ENCODE data around the gene CNTNAP2. TPM values are rescaled to one million over a fixed set of nuclear protein-coding genes. Genes with fewer than 3 reads are reported as not detected.

Gene CNTNAP2
- total and polyA plus RNA-seq, 2 of the 13 experiments (the other 11 are each of a cell fraction or from before 2014, with no cell fraction given), result 0.40 to 0.42 TPM

DNA sequence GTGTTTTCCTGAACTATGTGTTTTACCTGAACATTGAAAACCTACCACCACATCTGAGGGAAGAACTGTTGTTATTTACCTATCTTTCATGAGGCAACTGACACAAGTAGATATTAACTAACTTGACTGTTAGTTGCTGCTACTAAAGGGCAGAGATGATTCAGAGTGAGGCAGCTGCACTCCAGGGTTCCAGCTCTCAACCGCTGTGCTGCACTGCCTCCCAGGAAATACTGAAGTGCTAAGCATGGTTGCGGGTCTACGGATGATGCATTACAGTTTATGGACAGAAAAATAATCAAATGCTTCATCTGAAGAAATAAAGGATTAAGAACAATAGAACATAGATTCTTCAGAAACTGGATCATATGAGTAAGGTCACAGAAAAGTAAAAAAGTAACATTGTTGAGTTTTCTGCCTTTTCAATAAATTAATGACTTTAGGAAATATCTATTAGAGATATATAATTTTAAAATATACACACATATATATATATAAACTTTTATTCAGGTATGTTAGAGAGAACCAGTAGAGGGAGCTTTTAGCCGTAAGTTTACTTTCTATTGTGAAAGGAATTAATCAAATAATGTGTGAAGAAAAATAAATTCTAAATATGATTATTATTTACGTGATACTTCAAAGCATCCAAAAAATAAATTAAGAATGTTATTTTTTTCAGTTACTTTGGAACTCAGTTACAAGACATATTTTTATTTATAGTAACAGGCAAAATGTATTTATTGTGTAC is 620.0 kb downstream of the CNTNAP2 start:
- DNase-seq (ENCODE audit: low spot score) (no peak), ATAC-seq (no peak), FAIRE-seq (no peak)
- 20% methylated on average over 5 of the region's 5 CpGs for WGBS (ENCODE audit: low lambda C conversion rate)
- Histone ChIP-seq H4K20me1 (ENCODE audit: insufficient read depth, low read length) (no peaks in the 10 kb centered on the region), H3K27ac (ENCODE audit: extremely low read length, insufficient read depth, low read length) (no peak overlapping the region), H3K36me3 (replicated peaks in 1 of 2; ENCODE audit: control insufficient read depth in 1 of 2, insufficient read depth in 2 of 2, low read length in 2 of 2) (no peaks in the 10 kb centered on the region), H3K79me2 (ENCODE audit: insufficient read depth, low read length) (no peaks in the 10 kb centered on the region), H2AFZ (ENCODE audit: low read length) (no peak overlapping the region), H3K9me3 (ENCODE audit: low read length) (peaks cover 75% of the 10 kb centered on the region), H3K4me1 (ENCODE audit: insufficient read depth, low read length) (no peaks in the 10 kb centered on the region), H3K4me3 (replicated peaks in 1 of 3; ENCODE audit: insufficient read depth in 1 of 3, low read depth in 2 of 3, low read length in 3 of 3) (no peak overlapping the region), H3K27me3 (ENCODE audit: control insufficient read depth in 1 of 2, insufficient read depth in 2 of 2, low read length in 2 of 2) (no peaks in the 10 kb centered on the region), H3K9ac (ENCODE audit: insufficient read depth, low read depth, low read length) (no peak overlapping the region), H3K4me2 (ENCODE audit: low read depth, low read length) (no peak overlapping the region)
- BruUV-seq (replicated peaks), result no TSS peak
- POLR2A ChIA-PET, result no interaction called here
- CTCF ChIA-PET (ENCODE audit: low intra/inter-chr PET ratio, low total read pairs), result no interaction called here
- in situ Hi-C loops (cut with HindIII; ENCODE audit: extremely low pct_ligation_motif_present, low pct_unique_long_range_greater_than_20kb) (no loop called here), intact Hi-C loops (cut with micrococcal nuclease; ENCODE audit: unreplicated experiment) (no loop called here)
- TF ChIP-seq, protein P1, sequence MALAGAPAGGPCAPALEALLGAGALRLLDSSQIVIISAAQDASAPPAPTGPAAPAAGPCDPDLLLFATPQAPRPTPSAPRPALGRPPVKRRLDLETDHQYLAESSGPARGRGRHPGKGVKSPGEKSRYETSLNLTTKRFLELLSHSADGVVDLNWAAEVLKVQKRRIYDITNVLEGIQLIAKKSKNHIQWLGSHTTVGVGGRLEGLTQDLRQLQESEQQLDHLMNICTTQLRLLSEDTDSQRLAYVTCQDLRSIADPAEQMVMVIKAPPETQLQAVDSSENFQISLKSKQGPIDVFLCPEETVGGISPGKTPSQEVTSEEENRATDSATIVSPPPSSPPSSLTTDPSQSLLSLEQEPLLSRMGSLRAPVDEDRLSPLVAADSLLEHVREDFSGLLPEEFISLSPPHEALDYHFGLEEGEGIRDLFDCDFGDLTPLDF (CRISPR knock-in tag; IDR thresholded peaks at IDR 0.05), result no peak
- TF ChIP-seq, protein P2, sequence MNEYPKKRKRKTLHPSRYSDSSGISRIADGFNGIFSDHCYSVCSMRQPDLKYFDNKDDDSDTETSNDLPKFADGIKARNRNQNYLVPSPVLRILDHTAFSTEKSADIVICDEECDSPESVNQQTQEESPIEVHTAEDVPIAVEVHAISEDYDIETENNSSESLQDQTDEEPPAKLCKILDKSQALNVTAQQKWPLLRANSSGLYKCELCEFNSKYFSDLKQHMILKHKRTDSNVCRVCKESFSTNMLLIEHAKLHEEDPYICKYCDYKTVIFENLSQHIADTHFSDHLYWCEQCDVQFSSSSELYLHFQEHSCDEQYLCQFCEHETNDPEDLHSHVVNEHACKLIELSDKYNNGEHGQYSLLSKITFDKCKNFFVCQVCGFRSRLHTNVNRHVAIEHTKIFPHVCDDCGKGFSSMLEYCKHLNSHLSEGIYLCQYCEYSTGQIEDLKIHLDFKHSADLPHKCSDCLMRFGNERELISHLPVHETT (CRISPR knock-in tag; conservative IDR thresholded peaks at IDR 0.05), result no peak
- TF ChIP-seq ZFP1 (CRISPR knock-in tag; IDR thresholded peaks at IDR 0.05), result no peak
- TF ChIP-seq ZNF484 (CRISPR knock-in tag; IDR thresholded peaks at IDR 0.05; ENCODE audit: borderline replicate concordance, low read depth), result no peak
- TF ChIP-seq, protein P3, sequence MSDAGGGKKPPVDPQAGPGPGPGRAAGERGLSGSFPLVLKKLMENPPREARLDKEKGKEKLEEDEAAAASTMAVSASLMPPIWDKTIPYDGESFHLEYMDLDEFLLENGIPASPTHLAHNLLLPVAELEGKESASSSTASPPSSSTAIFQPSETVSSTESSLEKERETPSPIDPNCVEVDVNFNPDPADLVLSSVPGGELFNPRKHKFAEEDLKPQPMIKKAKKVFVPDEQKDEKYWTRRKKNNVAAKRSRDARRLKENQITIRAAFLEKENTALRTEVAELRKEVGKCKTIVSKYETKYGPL (CRISPR knock-in tag; IDR thresholded peaks at IDR 0.05), result no peak
- TF ChIP-seq, protein P4, sequence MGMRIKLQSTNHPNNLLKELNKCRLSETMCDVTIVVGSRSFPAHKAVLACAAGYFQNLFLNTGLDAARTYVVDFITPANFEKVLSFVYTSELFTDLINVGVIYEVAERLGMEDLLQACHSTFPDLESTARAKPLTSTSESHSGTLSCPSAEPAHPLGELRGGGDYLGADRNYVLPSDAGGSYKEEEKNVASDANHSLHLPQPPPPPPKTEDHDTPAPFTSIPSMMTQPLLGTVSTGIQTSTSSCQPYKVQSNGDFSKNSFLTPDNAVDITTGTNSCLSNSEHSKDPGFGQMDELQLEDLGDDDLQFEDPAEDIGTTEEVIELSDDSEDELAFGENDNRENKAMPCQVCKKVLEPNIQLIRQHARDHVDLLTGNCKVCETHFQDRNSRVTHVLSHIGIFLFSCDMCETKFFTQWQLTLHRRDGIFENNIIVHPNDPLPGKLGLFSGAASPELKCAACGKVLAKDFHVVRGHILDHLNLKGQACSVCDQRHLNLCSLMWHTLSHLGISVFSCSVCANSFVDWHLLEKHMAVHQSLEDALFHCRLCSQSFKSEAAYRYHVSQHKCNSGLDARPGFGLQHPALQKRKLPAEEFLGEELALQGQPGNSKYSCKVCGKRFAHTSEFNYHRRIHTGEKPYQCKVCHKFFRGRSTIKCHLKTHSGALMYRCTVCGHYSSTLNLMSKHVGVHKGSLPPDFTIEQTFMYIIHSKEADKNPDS (CRISPR knock-in tag; IDR thresholded peaks at IDR 0.05), result no peak
- no peak for TF ChIP-seq POLR2G (IDR thresholded peaks at IDR 0.05; ENCODE audit: low read depth, low read length)
- TF ChIP-seq, protein P5, sequence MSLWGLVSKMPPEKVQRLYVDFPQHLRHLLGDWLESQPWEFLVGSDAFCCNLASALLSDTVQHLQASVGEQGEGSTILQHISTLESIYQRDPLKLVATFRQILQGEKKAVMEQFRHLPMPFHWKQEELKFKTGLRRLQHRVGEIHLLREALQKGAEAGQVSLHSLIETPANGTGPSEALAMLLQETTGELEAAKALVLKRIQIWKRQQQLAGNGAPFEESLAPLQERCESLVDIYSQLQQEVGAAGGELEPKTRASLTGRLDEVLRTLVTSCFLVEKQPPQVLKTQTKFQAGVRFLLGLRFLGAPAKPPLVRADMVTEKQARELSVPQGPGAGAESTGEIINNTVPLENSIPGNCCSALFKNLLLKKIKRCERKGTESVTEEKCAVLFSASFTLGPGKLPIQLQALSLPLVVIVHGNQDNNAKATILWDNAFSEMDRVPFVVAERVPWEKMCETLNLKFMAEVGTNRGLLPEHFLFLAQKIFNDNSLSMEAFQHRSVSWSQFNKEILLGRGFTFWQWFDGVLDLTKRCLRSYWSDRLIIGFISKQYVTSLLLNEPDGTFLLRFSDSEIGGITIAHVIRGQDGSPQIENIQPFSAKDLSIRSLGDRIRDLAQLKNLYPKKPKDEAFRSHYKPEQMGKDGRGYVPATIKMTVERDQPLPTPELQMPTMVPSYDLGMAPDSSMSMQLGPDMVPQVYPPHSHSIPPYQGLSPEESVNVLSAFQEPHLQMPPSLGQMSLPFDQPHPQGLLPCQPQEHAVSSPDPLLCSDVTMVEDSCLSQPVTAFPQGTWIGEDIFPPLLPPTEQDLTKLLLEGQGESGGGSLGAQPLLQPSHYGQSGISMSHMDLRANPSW (CRISPR knock-in tag; IDR thresholded peaks at IDR 0.05; ENCODE audit: borderline replicate concordance), result no peak
- TF ChIP-seq, protein P6, sequence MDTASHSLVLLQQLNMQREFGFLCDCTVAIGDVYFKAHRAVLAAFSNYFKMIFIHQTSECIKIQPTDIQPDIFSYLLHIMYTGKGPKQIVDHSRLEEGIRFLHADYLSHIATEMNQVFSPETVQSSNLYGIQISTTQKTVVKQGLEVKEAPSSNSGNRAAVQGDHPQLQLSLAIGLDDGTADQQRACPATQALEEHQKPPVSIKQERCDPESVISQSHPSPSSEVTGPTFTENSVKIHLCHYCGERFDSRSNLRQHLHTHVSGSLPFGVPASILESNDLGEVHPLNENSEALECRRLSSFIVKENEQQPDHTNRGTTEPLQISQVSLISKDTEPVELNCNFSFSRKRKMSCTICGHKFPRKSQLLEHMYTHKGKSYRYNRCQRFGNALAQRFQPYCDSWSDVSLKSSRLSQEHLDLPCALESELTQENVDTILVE (CRISPR knock-in tag; IDR thresholded peaks at IDR 0.05), result no peak
- TF ChIP-seq, protein P7, sequence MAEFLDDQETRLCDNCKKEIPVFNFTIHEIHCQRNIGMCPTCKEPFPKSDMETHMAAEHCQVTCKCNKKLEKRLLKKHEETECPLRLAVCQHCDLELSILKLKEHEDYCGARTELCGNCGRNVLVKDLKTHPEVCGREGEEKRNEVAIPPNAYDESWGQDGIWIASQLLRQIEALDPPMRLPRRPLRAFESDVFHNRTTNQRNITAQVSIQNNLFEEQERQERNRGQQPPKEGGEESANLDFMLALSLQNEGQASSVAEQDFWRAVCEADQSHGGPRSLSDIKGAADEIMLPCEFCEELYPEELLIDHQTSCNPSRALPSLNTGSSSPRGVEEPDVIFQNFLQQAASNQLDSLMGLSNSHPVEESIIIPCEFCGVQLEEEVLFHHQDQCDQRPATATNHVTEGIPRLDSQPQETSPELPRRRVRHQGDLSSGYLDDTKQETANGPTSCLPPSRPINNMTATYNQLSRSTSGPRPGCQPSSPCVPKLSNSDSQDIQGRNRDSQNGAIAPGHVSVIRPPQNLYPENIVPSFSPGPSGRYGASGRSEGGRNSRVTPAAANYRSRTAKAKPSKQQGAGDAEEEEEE (CRISPR knock-in tag; IDR thresholded peaks at IDR 0.05; ENCODE audit: borderline replicate concordance), result no peak
